Adrenal gland (tissue), 12 donors: ENCODE measurements around the gene PSG2. TPM values are rescaled to one million over a fixed set of nuclear protein-coding genes. Genes with fewer than 3 reads are reported as not detected.
"Not testable (repeated sequence)": the region's sequence is repeated elsewhere in the genome, so short reads cannot be mapped to it uniquely, and the experiment has no call there.

Source experiments
- DNase-seq, 7 donors: peaks; one replicate each; pipeline ENCODE4 v3.0.0-alpha.2; 2019 to 2020
- H3K27ac ChIP-seq, 5 donors: fragments of 200-600 bp; sonication (generic) in 4 of 5; 1 replicate in 3 of 5; 2 replicates in 2 of 5; pipeline versions ENCODE4 v1.5.1 to v1.8.0; 2016 to 2020; ENCODE audit warnings: mild to moderate bottlenecking in 1 of 5
- H3K27me3 ChIP-seq: fragments of 200-600 bp; 2 replicates; pipeline ENCODE4 v1.8.0; 2021
- H3K36me3 ChIP-seq, 2 donors: fragments of 200-600 bp; replicated peaks in 1 of 2; 1 replicate in 1 of 2; 2 replicates in 1 of 2; pipeline versions ENCODE4 v1.5.1 to v1.8.0; 2018 to 2022
- H3K4me1 ChIP-seq, 2 donors: fragments of 200-600 bp; replicated peaks in 1 of 2; 1 replicate in 1 of 2; 2 replicates in 1 of 2; pipeline versions ENCODE4 v1.5.1 to v1.8.0; 2018 to 2021
- H3K4me3 ChIP-seq, 4 donors: fragments of 200-600 bp; sonication (generic) in 3 of 4; one replicate each; pipeline ENCODE4 v1.5.1; 2016 to 2018
- H3K9me3 ChIP-seq, 3 donors: fragments of 200-600 bp; sonication (generic) in 1 of 3; replicated peaks in 1 of 3; 1 replicate in 2 of 3; 2 replicates in 1 of 3; pipeline versions ENCODE4 v1.5.1 to v1.8.0; 2016 to 2021
- CTCF ChIP-seq, 6 experiments: fragments of 450-650 bp in 4 of 6; fragments of 200-600 bp in 2 of 6; sonication (generic) in 1 of 6; IDR thresholded peaks; 1 replicate in 5 of 6; 2 replicates in 1 of 6; pipeline versions ENCODE4 v1.5.1 to v1.8.0; 2016 to 2021; ENCODE audit warnings: antibody characterized with exemption in 6 of 6, mild to moderate bottlenecking in 2 of 6, moderate library complexity in 1 of 6
- POLR2A ChIP-seq, 2 donors: fragments of 450-650 bp; IDR thresholded peaks; one replicate each; pipeline ENCODE4 v1.6.1; 2017; ENCODE audit warnings: antibody characterized with exemption in 2 of 2, mild to moderate bottlenecking in 2 of 2, moderate library complexity in 1 of 2
- WGBS, 4 donors: extraction: QIAGEN DNeasy Blood & Tissue Kit in 2 of 4; methylation state at CpG; one replicate each; pipeline versions ENCODE4 v1.1.5 to v1.1.7; 2013 to 2017; 5-methylcytosine and 5-hydroxymethylcytosine counted together
- intact Hi-C, 2 donors: fragments of 100-400 bp; cut with DNase I; formaldehyde crosslinking; loops; one replicate each; pipeline versions ENCODE4 v1.14.1 to v1.15.0; 2022 to 2023
- polyA plus RNA-seq, 3 donors: library from polyadenylated mRNA; stranded (reverse); fragments of 200-250 nt in 2 of 3; fragments of 350-450 nt in 1 of 3; fragmentation: Illumina TruSeq in 1 of 3; extraction: RNeasy Lipid Tissue Mini Kit (QIAGEN cat#74804) in 1 of 3; gene quantifications; one replicate each; pipeline ENCODE4 v1.2.3, GENCODE V29; 2013 to 2014
- total RNA-seq, 9 donors: library from RNA; depleted of rRNA in 4 of 9; stranded (reverse); fragments of >200 nt in 4 of 9; fragments of 120-200 nt in 1 of 9; fragmentation: NEBNext Ultra II Directional in 1 of 9; extraction: Animal tissue kit (Norgen Biotek cat#: 25700) in 1 of 9; gene quantifications; one replicate each; pipeline versions ENCODE4 v1.1.0 to v1.2.4, GENCODE V29; 2013 to 2023
- donor health status: healthy with polysubstance abuse.
- donor health status: Bipolar disorder and iron deficiency.
- donor health status: DM: yes; HTN: yes; CAD: no.
- donor health status: DM: no; HTN: no; CAD: no.
- donor health status: DM: no; HTN: no; CAD: no.
- donor health status: DM: yes; HTN: yes; CAD: no.

The PSG2 gene
- total and polyA plus RNA-seq, 12 donors = 0.11 TPM; not detected in 11

- Histone ChIP-seq H3K27ac (no peak overlapping the region), H3K9me3 (no peaks in the 10 kb centered on the region), H3K36me3 (no peaks in the 10 kb centered on the region), H3K4me1 (no peaks in the 10 kb centered on the region), H3K27me3 (no peaks in the 10 kb centered on the region), H3K4me3 (no peak overlapping the region)
- intact Hi-C loops = no loop called here
- no peak for TF ChIP-seq CTCF (IDR thresholded peaks at IDR 0.05)
- TF ChIP-seq POLR2A (IDR thresholded peaks at IDR 0.05) = no peak
- DNase-seq = no peak
- 58 to 72% (median 70%) methylated on average over 2 of the region's 2 CpGs for WGBS, 4 donors
Measured at GRCh38 chr19:43101950-43102349, 19.4 kb upstream of the PSG2 start.

- H3K9me3 ChIP-seq, H3K4me1 ChIP-seq, H3K27me3 ChIP-seq, DNase-seq, H3K4me3 ChIP-seq, H3K27ac ChIP-seq, H3K36me3 ChIP-seq: not testable (repeated sequence)
- intact Hi-C loops = loop anchor here in 1 of 2 donors (5.0 kb wide), 1 partner anchor 306 kb away; no protein-coding TSS in a partner anchor
Measured at GRCh38 chr19:43098416-43098815, 15.9 kb upstream of the PSG2 start.

- peak; percentile 48 to 85 (median 77) for DNase-seq
- TF ChIP-seq CTCF (IDR thresholded peaks at IDR 0.05) = peak in 5 of 6 experiments; percentile 37 to 63 (median 47)
- H3K27ac ChIP-seq, H3K4me3 ChIP-seq, H3K27me3 ChIP-seq, H3K9me3 ChIP-seq, H3K4me1 ChIP-seq, H3K36me3 ChIP-seq, intact Hi-C loops: not testable (repeated sequence)
- WGBS, 4 donors = 51 to 53% (median 52%) methylated on average over 12 to 13 of the region's 13 CpGs
Measured at GRCh38 chr19:43087702-43088340, 5.3 kb upstream of the PSG2 start.

- H3K4me3 ChIP-seq, H3K36me3 ChIP-seq, DNase-seq, H3K27me3 ChIP-seq, H3K9me3 ChIP-seq, H3K4me1 ChIP-seq, H3K27ac ChIP-seq, intact Hi-C loops: not testable (repeated sequence)
- WGBS, 4 donors = 69 to 90% (median 77%) methylated on average over 2 of the region's 2 CpGs
Measured at GRCh38 chr19:43085796-43086530, 3.5 kb upstream of the PSG2 start.

- DNase-seq = peak in 4 of 7 donors; percentile 18 to 29 (median 24)
- TF ChIP-seq CTCF (IDR thresholded peaks at IDR 0.05) = peak in 4 of 6 experiments; percentile 25 to 38 (median 32)
- H3K4me3 ChIP-seq, H3K9me3 ChIP-seq, H3K4me1 ChIP-seq, H3K27me3 ChIP-seq, H3K36me3 ChIP-seq, intact Hi-C loops, H3K27ac ChIP-seq: not testable (repeated sequence)
- WGBS, 4 donors = 46 to 56% (median 52%) methylated on average over 10 to 12 of the region's 12 CpGs
Measured at GRCh38 chr19:43084196-43084832, 1.8 kb upstream of the PSG2 start.

GRCh38 chr19:43083721-43084120 lies 1.2 kb upstream of the PSG2 start:
- DNase-seq, H3K36me3 ChIP-seq, H3K27ac ChIP-seq, H3K4me1 ChIP-seq, H3K27me3 ChIP-seq, H3K4me3 ChIP-seq, H3K9me3 ChIP-seq, intact Hi-C loops: not testable (repeated sequence)
- WGBS, 4 donors = 92 to 97% (median 94%) methylated on average over 5 to 9 of the region's 9 CpGs
